Panc1 (cell line): ENCODE results near the gene DCDC2B.

ENCODE experiments used
- CTCF ChIP-seq: fragments of 450-650 bp; IDR thresholded peaks from 2 replicates; pipeline ENCODE4 v1.5.1; 2017; ENCODE audit warnings: mild to moderate bottlenecking
- POLR2AphosphoS5 ChIP-seq: IDR thresholded peaks from 2 replicates; pipeline ENCODE4 v1.6.1; 2012; ENCODE audit warnings: mild to moderate bottlenecking, low read depth, low read length, moderate library complexity
- SIN3A ChIP-seq: IDR thresholded peaks from 2 replicates; pipeline ENCODE4 v1.6.1; 2012; ENCODE audit warnings: low read depth, mild to moderate bottlenecking, low read length, moderate library complexity, borderline replicate concordance; ENCODE audit not compliant: insufficient read depth

- TF ChIP-seq CTCF, result no peak
- TF ChIP-seq POLR2AphosphoS5, result no peak
- TF ChIP-seq SIN3A, result no peak
Observed at GRCh38 chr1:32181563-32181962, 27.3 kb upstream of the DCDC2B start.
